Ovary (tissue), 1 donor: ENCODE data around the gene OPCML.

Experiments
- EP300 ChIP-seq: sonication (generic); formaldehyde crosslinking; IDR thresholded peaks from one replicate; pipeline ENCODE4 v1.6.1; 2017; ENCODE audit warnings: antibody characterized with exemption
- POLR2A ChIP-seq: fragments of 450-650 bp; IDR thresholded peaks from one replicate; pipeline ENCODE4 v1.6.1; 2017; ENCODE audit warnings: antibody characterized with exemption, mild to moderate bottlenecking, moderate library complexity

DNA sequence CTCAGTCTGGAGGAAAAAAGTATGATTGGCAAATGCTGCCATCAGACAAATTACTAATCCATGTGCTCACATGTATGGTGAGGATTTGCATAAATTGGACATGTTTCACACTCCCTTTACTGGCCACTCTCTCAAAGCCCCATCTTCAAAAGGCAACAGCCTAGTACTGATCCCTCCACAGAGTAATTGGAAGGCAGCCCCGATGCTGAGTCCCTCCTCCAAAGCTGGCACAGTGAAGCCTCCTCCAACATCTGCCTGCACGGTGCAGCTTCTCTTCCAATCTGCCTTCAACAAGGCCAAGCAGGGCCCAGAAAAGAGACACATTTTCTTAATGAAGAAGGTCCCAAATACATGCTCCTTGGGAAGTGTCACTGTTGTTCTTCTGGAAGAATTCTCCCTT lies 350.6 kb downstream of the OPCML start:
- TF ChIP-seq EP300: no peak
- no peak for TF ChIP-seq POLR2A
